Stimulated activated CD4-positive, alpha-beta T cell treated with anti-CD3 and anti-CD28 coated beads, Interleukin-4, amount 100 ng/mL, for 1 hour (primary cell): ENCODE results near the gene NPIPA8.
"Not testable (repeated sequence)": the region's sequence is repeated elsewhere in the genome, so short reads cannot be mapped to it uniquely, and the experiment has no call there.

ENCODE experiments used
- DNase-seq: peaks from one replicate; pipeline ENCODE4 v3.0.0-alpha.2; 2020

Gene NPIPA8

GRCh38 chr16:18336636-18337035 is at the start of gene NPIPA8:
Gene NPIPA8 (minus strand): TSS chr16:18336736. CDS start chr16:18332662, 4,074 bp downstream.
- not testable (repeated sequence) for DNase-seq

- DNase-seq = not testable (repeated sequence)
Observed at GRCh38 chr16:18385285-18385684, 48.7 kb upstream of the NPIPA8 start.

- not testable (repeated sequence) for DNase-seq
Observed at GRCh38 chr16:18384869-18385268, 48.3 kb upstream of the NPIPA8 start.

GRCh38 chr16:18384098-18384636 is 47.6 kb upstream of the NPIPA8 start:
- DNase-seq = not testable (repeated sequence)

GRCh38 chr16:18382696-18383095 is 46.2 kb upstream of the NPIPA8 start:
- DNase-seq = not testable (repeated sequence)

GRCh38 chr16:18347742-18348141 is 11.2 kb upstream of the NPIPA8 start:
- DNase-seq = not testable (repeated sequence)

GRCh38 chr16:18346993-18347392 is 10.5 kb upstream of the NPIPA8 start:
- not testable (repeated sequence) for DNase-seq

GRCh38 chr16:18344634-18345033 is 8.1 kb upstream of the NPIPA8 start:
- not testable (repeated sequence) for DNase-seq

- not testable (repeated sequence) for DNase-seq
Observed at GRCh38 chr16:18341986-18342385, 5.5 kb upstream of the NPIPA8 start.

- not testable (repeated sequence) for DNase-seq
Observed at GRCh38 chr16:18341417-18341960, 5.0 kb upstream of the NPIPA8 start.

GRCh38 chr16:18339210-18339609 is 2.7 kb upstream of the NPIPA8 start:
- not testable (repeated sequence) for DNase-seq

GRCh38 chr16:18311811-18312210 is 24.7 kb downstream of the NPIPA8 start:
- not testable (repeated sequence) for DNase-seq

GRCh38 chr16:18309159-18309558 is 27.4 kb downstream of the NPIPA8 start:
- not testable (repeated sequence) for DNase-seq

- DNase-seq = not testable (repeated sequence)
Observed at GRCh38 chr16:18307241-18307640, 29.3 kb downstream of the NPIPA8 start.

GRCh38 chr16:18306066-18306465 is 30.5 kb downstream of the NPIPA8 start:
- not testable (repeated sequence) for DNase-seq

GRCh38 chr16:18303059-18303706 is 33.4 kb downstream of the NPIPA8 start:
- not testable (repeated sequence) for DNase-seq

GRCh38 chr16:18297714-18298113 is 38.8 kb downstream of the NPIPA8 start:
- DNase-seq = not testable (repeated sequence)

- not testable (repeated sequence) for DNase-seq
Observed at GRCh38 chr16:18296931-18297330, 39.6 kb downstream of the NPIPA8 start.

- DNase-seq = not testable (repeated sequence)
Observed at GRCh38 chr16:18294371-18294770, 42.2 kb downstream of the NPIPA8 start.

GRCh38 chr16:18293337-18293956 is 43.1 kb downstream of the NPIPA8 start:
- not testable (repeated sequence) for DNase-seq

- not testable (repeated sequence) for DNase-seq
Observed at GRCh38 chr16:18290959-18291358, 45.6 kb downstream of the NPIPA8 start.

- DNase-seq = not testable (repeated sequence)
Observed at GRCh38 chr16:18286342-18286741, 50.2 kb downstream of the NPIPA8 start.

GRCh38 chr16:18280319-18280718 is 56.2 kb downstream of the NPIPA8 start:
- not testable (repeated sequence) for DNase-seq

GRCh38 chr16:18276756-18277155 is 59.8 kb downstream of the NPIPA8 start:
- not testable (repeated sequence) for DNase-seq
